Testis (tissue), 2 donors: Measurements from ENCODE around the gene CAVIN3.

Experiments used
- POLR2A ChIP-seq: fragments of 450-650 bp; IDR thresholded peaks from one replicate; pipeline ENCODE4 v1.6.1; 2017; ENCODE audit warnings: antibody characterized with exemption, mild to moderate bottlenecking, moderate library complexity
- TF ChIP-seq, protein P1 (sequence below), 3 experiments: fragments of 450-650 bp in 2 of 3; fragments of 200-600 bp in 1 of 3; sonication (generic) in 1 of 3; IDR thresholded peaks; one replicate each; pipeline ENCODE4 v1.5.1; 2016 to 2019; ENCODE audit warnings: antibody characterized with exemption in 3 of 3, mild to moderate bottlenecking in 2 of 3, moderate library complexity in 1 of 3

GRCh38 chr11:6365659-6366058, 45.4 kb upstream of the CAVIN3 start:
- TF ChIP-seq, protein P1, sequence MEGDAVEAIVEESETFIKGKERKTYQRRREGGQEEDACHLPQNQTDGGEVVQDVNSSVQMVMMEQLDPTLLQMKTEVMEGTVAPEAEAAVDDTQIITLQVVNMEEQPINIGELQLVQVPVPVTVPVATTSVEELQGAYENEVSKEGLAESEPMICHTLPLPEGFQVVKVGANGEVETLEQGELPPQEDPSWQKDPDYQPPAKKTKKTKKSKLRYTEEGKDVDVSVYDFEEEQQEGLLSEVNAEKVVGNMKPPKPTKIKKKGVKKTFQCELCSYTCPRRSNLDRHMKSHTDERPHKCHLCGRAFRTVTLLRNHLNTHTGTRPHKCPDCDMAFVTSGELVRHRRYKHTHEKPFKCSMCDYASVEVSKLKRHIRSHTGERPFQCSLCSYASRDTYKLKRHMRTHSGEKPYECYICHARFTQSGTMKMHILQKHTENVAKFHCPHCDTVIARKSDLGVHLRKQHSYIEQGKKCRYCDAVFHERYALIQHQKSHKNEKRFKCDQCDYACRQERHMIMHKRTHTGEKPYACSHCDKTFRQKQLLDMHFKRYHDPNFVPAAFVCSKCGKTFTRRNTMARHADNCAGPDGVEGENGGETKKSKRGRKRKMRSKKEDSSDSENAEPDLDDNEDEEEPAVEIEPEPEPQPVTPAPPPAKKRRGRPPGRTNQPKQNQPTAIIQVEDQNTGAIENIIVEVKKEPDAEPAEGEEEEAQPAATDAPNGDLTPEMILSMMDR (IDR thresholded peaks at IDR 0.05), result no peak
- TF ChIP-seq POLR2A, result no peak
